ENCODE data around the gene TMEM108.

Gene TMEM108

DNA sequence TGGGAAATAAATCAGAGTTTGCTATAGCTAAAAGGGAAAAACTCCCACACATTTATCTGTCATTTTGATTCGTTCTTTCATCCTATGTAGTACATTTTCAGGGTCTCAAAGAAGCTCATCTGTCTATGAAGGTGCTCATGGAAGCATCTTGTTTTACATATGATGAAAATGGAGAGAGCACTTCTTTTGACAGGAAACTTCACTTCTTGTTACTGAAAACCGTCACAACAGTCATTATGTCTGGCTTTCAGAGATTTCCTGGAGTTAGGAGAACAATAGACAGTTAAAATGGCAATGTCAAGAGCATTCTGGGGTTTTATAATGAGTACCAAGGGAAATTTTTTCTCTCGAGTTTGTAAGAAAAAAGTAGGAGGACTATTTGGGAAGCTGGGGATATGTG is 83.3 kb downstream of the TMEM108 start:
- no peak for DNase-seq

DNA sequence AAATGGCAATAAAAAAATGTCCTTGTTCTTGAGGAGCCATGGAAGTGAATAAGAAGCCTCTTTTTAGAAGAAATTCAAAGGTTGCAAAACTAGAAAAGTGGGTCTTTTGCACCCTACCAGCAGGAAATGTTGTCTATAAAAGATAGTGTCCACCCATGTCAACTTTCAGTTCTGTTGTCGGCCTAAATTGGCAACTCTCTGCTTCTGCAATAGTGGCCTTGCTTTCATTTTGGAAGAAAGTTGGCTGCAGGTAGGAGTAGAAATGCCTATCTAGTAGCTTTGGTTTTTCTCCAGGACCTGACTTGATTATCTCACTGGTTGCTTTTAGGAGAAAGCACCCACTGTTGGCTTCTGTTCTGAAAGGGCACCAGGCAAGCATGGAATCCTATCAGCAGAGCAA is 85.4 kb downstream of the TMEM108 start:
- no peak for DNase-seq

DNA sequence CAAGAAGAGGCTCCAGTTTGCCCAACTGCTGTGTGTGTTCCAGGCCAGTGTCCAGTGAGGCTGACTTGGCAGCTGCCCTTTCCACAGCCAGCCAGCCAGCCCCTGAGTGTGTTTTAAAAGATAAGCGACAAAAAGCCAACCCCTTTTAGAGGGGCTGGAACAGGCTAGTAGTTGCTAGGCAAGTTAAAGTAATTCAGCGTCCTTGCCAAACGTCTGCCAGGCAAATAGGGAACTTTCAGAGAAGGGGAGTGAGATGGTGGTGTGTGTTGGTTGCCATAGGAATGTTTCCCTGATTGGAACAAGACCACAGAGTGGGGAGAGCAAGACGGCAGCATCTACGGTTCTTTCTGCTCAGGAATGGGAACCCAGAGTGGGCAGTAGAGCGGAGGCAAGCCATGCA is 86.3 kb downstream of the TMEM108 start:
- no peak for DNase-seq

DNA sequence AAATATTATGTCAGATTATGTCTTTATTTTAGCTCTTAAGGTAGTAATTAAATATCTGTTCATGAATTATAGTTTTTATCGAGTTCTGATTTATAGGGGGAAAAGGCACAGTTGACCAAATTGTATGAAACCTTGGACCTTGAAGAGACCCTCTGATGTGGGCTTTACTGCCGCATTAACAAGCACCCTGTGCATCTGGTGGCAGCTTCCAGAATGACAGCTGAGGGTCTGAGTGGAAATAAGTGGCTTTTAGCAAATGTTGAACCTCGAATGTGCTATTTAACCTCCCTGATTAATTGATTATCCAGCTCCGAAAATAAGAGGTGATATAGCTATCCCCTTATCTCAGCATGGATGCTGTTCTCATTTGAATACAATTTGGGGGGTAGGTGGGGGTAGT is 87.0 kb downstream of the TMEM108 start:
- no peak for DNase-seq

DNA sequence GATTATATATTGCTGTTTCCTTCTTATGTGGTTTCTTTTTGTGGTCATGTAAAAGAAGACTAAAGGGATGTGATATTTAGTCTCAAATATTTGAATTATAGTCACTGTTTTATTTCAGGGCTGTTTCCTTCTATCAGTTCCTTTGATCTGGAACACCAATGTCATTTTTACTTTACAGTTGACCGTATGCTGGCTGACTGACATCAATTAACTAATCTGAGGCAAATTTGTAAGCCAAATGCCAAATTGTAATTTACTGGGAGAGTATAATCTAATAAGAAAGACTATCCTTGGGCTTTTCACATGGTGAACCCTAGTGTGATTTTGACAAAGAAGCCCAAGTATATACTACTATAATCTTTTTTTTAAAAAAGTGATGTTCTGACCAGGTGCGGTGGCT is 87.6 kb downstream of the TMEM108 start:
- no peak for DNase-seq

DNA sequence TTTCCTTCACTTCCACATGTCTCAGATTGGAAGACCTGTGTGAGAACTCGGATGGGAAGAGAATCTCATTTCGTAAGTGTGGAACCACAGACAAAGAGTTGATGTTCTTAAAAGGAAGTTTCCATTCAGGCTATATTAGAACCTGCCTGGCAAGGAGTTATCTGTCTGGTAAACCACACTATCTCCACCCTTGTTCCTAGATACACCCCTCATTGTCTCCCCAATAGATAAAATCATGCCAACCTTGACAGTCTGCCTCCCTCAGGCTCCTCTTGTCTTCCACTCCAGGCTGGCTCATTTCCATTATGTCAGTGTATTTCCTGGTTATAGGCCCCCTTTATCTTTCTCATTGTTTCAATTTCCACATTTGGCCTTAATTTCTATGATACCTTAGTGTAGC is 89.2 kb downstream of the TMEM108 start:
- no peak for DNase-seq

DNA sequence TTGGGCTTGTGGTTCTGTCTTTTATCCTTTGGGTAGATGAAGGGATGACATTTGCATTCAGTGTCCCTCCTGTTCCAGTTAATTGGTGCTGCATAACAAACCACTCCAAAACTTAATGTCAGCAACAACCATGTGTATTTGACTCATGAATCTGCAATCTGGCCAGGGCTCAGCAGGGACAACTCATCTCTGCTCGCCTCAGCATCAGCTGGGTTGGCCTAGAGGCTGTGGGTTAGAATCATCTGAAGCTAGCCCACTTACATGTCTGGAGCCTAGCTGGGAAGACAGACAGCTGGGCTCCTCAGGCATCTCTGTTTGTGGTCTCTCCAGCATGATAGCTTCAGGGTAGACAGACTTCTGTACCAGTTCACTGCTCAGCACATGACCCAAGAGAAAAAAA is 92.0 kb downstream of the TMEM108 start:
- no peak for DNase-seq

DNA sequence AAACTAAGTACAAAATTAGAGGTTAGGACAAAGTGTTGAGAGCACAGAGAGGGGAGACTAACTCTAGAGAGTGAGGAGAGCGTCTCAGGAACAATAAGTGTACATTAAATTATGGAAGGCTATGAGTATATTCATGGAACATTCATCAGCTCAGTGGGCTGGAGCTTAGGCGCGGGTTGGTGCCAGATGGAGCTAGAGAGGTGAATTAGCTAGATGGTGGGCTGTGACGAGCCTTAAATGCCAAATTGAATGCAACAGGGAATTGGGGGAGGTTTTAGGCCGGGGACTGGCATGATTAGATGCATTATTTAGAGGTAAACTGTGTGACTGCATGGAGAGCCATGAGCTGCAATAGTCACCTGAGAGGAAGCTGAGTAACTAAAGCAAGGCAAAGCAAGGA is 97.1 kb downstream of the TMEM108 start:
- no peak for DNase-seq

DNA sequence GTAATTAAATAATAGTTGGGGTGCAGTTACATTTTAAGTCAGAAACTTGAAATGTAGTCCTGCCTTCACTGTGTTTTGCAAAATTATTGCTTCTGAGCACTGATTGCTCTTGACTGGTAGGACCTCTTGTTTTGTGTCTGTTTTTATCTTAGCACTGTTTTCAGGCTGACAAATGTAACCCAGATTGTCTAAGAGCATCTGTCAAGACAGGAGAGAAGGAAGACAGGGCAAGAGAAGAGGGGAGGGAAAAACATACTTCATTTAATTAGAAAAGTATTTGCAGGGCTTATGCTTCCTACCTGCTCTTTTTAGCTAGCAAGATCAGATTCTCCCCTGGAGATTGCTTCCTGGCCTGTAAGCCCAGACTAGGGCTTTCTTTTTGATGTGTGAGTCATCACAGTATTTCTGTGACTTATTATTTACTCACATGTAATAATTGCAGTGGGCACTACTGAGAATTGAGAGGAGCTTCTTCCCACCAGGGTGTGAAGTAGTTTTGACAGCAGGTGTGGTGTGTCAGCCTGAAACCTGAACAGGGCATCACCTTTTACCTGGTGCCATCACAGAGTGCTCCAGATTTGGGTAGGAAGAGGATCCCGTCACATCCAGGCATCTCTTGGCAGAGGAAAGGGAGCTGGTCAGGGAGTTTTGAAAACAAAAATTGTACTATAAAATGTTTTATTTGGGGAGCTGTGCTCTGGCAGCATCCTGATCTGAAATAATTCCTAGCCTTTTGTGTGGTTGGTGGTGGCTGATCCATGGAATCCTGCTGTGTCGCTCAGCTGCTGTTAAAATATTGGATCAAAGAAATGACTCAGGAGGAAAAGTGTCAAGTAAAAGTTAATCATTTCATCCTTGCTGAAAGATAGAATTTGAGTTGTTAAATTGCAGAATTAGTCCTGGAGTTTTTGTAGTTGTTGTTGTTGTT is 98.2 kb downstream of the TMEM108 start:
- no peak for DNase-seq

DNA sequence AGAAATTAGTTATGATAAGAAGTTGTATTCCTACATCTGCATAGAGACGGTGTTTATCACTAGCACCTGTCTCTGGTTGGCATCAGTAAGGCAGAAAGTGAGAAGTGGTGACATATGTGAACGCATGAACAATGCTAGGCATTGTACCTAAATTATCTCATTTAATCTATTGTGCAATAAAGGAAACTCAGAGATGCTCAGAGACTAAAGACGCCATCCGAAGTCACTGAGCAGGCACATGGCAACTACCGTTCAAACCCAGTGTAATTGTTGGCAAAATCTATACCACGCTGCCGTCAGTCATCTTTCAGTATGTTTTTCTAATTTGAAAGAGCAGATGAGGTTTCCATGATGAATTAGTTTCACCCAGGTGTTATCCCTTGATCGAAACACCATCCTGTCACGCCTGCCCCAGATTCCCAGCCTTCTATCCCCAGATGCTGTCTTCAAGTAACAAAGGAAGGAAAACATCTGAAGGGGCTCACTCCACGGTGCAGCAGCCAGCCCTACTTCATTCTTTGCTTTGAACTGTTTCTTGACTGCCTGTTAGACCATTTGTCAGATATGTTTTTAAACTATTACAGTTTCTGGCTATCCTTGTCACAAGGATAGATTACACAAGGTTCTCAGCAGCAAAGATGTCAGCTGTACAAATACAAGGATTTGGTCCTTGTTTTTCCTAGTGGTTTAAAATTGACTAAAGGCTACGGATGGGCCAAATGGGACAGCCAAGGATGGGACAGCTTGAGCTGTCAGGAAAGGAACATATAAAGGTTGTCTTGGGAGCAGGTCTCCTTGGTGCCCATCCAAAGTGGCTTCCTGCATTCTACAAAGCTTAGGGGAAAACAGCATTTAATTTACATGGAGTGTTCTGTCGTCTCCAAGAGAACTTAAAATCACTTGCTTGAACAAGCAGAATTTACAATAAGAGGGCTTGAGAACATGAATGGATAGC is 99.1 kb downstream of the TMEM108 start:
- DNase-seq = no peak

DNA sequence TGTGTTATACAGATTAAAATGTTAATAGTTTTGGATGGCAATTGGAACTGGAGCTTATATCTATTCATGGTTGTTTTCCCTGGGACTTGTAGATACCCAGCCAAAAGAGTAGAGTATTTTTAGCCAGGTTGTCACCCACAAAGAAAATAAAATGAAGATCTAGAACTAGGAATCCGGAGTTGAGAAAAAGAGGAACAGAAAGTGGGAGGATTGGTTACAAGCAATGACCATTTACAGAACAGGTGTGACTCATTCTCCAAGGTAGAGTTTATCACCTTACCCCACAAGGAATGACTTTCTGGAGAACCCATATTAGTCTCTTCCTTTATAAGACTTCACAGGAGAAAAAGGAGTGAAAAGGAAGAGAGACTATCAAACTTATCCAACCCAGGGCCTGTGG is 99.8 kb downstream of the TMEM108 start:
- DNase-seq = no peak

DNA sequence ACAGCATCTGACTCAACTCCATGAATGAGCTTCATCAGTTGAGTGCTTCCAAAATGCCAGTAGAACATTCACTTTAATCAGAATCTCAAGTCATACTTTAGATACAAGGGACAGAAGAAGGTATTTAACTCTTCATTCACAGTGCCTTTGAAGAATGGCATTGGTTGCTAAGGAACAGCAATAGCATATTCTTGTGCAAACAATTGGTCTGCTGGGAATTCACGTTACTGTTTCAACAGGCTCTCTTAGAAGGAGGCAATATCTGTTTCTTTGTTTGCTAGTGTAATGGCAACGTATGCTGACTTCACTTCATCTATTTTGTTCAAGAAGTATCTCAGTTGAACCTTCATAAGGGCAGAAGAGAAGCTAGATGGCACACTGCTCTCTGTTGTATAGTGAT is 113.9 kb downstream of the TMEM108 start:
- DNase-seq = no peak

DNA sequence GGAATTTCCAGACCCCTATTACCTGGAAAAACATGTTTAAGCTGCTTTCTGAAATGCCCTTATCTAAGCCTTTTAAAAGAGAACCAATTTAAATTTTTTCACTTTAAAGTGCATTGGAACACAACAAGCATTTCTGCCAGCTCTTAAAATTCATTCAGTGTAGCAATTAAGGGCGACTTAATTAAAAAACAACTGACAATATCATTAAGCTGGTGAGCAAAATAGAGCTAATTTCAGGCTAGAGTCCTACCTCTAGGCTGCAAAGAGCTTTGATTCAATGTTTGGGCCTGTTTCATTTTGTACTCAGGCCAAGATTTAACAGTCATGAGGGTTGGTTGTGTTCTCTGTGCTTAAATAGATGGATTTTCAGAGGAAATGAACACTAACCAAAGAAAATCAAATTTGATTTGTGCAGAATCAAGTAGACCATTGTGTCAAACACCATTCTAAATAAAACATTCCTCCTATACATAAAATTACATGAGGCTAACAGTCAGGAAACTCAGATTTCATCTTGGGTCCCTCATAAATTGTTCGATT is 114.6 kb downstream of the TMEM108 start:
- no peak for DNase-seq

DNA sequence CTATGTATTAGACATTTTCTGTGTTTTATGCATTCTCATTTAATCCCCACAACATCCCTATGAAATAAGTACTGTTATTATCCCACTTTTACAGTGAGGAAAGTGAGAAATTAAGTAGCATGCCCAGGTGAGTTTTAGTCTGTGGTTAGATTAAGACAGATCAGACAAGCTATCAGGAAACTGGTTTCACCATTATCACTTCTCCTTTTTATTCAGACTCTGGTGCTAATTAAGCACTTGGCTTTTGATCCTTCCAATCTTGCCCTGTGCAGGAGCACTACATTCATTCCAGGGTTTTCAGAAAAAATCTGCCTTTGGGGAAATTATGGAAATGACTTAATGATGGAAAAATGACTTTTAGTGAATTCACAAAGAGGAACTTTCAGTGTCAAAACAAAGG is 115.2 kb downstream of the TMEM108 start:
- DNase-seq = no peak

DNA sequence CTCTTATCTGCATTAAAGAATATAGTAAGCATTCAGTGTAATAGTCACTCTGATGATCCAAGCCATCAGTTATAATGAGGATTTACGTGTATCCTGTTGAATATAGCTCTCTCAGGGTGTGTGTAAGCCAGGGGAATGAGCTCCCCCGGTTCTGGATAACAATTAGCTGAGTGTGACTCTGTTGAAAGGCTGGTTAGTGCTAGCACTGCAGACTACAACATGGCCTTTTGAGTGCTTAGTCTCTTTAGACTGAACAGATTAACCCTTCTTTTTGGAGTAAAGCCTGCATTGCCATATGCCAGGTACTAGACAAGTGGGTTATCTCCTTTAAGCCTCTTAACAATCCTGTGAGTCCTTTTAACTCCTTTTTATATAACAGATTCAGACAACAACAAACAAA is 119.5 kb downstream of the TMEM108 start:
- no peak for DNase-seq

DNA sequence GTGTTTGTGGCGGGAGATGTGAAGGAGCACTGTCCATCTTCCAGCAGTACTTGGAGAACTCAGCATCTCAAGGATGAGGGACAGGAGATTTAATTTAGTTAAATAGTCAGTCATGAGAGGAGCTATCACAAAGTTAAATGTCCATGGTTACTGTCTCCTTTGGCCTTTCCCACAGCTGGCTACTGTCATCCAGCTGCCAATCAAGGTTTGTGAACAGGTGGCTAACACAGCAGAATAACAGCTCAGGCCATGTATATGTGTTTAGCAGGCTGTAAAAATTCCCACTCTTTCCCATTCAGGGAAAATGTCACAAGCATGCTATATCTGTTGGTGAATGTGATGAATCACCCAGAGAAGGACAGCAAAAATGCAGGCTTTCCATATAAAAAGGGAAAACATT is 120.5 kb downstream of the TMEM108 start:
- no peak for DNase-seq

DNA sequence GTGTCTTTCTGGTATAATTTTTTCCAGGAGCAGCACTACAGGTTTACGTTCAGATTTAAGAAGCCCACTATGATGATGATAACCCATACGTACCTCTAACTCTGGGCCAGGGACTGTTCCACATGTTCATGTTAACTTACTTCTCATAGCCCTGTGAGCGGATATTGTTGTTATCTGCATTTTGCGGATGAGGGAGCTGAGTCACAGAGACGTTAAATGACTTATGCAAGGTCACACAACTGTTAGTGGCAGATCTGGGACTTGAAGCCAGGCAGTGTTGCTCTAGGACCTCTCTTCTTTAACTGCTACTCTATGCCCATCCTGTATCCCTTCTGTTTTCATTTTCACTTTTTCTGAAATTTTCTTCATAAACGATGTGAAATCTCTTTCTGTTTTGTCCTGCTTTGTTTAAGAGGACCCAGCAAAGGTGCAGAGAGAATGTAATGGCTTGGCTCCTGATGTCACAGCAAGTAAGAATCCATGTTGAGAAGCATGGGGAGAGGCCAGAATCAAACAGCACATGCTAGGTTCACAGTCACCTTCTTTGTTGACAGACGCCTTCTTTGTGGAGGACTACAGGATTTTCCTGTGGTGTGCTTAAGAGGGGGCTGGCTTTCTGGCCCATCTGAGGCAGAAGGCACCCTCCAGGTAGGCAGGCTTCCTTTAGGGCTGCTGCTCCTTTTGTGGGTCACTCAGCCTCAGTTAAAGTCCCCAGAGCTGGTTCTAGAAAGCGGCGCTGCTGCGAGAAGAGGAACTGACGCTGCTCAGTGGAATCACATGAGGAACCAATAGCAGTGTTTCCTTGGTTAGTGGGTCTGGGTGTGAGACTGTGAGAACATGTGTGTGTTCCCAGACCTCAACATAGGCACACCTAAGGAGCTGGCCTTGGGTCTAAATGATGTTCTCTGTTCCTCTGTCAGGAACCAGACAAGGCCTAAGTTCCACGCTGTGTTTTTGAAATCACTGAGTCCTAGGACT is 121.6 kb downstream of the TMEM108 start:
- no peak for DNase-seq

DNA sequence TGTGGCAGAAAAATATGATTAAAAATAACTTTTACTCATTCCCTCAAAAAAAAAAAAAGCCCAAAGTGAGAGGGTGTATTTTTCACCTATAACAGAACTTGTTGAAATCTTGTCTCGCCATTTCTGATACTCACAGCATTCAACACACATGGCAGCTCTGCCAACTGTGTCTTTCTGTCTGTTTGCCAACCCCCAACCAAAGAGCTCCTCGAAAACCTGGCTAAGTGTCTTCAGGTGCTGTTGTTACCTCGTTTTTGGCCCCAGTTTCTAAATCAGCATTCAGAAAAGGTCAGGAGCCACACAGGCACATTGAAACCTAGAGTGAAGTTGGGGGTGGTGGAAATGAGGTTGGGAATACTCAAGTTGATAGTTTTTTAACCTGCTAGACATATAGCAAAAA is 123.5 kb downstream of the TMEM108 start:
- no peak for DNase-seq

DNA sequence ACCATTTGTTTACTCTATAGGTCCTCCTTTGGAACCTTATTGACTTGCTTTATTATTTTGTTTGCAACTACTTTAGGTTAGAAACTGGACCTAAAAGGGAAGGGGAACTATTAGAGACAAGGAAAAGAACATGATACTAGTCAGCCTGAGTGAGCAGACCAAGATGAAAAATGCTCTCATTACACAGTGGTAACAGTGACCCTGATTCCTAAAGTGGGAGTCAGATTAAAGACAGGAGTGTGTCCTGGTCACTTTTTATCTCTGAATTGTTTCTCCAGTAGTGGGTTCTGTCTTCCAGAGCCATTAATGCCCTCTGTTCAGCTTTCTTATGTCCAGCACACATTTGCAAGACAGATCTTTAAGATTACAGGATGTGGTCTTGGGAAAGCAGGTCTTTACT is 124.1 kb downstream of the TMEM108 start:
- no peak for DNase-seq

DNA sequence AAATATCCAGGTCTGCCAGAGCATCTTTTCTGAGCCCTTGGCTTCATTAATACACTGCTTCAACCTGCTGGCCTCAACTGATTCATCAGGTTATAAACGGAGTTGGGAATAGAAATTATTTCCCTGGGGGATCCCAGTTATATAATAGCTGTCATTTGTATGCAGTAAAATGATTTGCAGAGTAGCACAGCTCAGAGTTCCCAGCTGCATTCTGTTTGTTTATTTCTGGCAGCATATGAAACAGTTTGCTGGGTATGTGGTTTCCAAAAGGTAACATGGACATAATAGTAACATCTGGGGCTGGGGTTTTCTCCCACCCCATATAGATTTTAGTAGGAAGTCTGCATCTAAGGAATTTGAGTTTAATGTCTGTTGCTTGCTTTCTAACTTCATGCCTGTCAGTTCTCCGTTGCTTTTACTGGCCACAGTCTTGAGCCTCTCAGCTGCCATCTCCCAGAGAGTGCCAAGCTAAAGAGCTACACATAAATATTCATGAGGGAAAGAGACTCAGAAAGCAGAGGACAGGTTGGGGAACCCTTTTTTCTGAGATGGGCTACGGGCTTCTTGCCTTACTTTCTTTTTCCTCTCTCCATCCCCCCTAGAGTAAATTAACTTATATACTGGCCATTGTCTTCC is 124.6 kb downstream of the TMEM108 start:
- DNase-seq = no peak

DNA sequence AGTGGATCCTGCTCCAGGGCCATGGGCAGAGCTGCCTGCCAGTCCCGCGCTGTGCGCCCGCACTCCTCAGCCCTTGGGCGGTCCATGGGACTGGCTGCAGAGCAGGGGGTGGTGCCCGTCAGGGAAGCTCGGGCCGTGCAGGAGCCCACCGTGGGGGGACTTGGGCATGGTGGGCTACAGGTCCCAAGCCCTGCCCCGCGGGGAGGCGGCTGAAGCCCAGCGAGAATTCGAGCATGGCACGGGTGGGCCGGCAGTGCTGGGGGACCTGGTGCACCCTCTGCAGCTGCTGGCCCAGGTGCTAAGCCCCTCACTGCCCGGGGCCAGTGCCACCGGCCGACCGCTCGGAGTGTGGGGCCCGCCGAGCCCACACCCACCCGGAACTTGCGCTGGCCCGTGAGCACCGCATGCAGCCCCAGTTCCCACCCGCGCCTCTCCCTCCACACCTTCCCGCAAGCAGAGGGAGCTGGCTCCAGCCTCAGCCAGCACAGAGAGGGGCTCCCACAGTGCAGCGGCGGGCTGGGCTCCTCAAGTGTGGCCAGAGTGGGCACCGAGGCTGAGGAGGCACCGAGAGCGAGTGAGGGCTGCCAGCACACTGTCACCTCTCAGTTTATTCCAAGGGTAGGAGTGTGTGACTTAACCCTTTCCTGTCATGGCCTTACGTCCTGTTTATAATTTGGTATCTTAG is 129.3 kb downstream of the TMEM108 start:
- no peak for DNase-seq

All from activated naive CD4-positive, alpha-beta T cell treated with anti-CD3 and anti-CD28 coated beads, Interleukin-2, amount 50 U/mL, for 16 hours (primary cell).